T follicular helper cell (primary cell): ENCODE measurements around the gene PMEPA1.
"Not testable (repeated sequence)": the region's sequence is repeated elsewhere in the genome, so short reads cannot be mapped to it uniquely, and the experiment has no call there.

ENCODE experiments used
- DNase-seq: peaks from one replicate; pipeline ENCODE4 v3.0.0-alpha.2; 2020; ENCODE audit warnings: low read depth

The PMEPA1 gene

GRCh38 chr20:57650756-57651483, 58.9 kb downstream of the PMEPA1 start:
- DNase-seq: no peak

DNA sequence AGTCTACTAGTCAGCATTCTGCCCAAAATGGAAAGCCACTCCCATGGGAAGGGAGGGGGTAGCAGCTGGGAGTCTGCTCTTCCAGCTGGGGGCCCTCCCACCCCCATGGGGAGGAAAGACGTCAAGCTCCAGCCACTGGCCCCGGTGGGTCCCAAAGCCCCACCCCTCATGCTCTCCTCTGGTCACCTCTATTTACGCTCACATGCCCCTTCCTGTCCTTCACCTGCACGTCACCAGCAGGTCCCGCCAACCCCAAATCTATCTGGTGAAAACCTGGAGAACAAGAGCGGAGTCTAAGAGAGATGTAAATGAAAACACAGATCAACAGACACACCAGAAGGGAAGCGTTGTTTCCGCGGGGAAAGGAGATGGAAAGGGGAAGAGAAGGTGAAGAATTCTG, 59.5 kb downstream of the PMEPA1 start:
- no peak for DNase-seq

GRCh38 chr20:57649617-57650015, 60.2 kb downstream of the PMEPA1 start:
- no peak for DNase-seq

DNA sequence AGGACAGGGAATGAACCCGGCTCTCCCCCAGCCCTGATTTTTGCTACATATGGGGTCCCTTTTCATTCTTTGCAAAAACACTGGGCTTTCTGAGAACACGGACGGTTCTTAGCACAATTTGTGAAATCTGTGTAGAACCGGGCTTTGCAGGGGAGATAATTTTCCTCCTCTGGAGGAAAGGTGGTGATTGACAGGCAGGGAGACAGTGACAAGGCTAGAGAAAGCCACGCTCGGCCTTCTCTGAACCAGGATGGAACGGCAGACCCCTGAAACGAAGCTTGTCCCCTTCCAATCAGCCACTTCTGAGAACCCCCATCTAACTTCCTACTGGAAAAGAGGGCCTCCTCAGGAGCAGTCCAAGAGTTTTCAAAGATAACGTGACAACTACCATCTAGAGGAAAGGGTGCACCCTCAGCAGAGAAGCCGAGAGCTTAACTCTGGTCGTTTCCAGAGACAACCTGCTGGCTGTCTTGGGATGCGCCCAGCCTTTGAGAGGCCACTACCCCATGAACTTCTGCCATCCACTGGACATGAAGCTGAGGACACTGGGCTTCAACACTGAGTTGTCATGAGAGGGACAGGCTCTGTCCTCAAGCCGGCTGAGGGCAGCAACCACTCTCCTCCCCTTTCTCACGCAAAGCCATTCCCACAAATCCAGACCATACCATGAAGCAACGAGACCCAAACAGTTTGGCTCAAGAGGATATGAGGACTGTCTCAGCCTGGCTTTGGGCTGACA, 60.8 kb downstream of the PMEPA1 start:
- no peak for DNase-seq

DNA sequence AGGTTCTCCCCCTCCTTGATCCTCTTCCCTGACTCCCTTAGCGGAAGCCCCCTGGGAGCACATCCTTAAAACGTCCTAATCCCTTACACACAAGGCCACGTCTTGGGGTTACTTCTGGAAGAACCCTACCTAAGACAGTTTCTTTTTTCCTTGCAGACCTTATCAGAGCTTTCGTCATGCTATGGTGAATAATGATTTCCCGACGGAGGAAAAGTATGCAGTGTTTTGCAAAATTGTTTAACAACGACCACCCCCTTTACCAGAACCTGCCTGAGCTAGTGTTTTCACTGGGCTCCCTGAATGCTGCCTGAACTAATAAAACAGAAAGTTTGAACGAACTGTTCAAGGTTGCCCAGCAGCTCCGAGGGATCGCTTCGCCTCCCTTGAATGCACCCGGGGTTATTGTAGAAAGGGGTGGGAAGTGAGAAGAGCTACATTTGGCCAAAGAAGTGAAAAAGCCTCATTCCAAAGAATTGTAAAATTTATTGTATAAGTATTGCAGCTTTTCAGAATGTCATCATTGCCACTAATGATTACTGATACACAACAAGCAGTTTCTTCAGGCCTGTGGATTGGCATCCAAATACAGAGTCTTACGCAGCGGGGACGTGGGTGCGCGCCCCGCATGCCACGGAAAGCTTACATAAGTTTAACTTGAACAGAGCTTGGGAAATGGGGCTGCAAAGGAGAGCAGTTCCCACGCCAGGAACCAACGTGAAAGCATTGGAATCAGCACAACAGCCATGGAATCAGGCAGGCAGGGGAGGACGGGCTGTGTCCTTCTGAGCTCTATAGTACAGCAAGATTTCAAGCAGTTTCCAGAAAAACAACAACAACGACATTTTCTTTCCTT, 61.7 kb downstream of the PMEPA1 start:
- DNase-seq: no peak

DNA sequence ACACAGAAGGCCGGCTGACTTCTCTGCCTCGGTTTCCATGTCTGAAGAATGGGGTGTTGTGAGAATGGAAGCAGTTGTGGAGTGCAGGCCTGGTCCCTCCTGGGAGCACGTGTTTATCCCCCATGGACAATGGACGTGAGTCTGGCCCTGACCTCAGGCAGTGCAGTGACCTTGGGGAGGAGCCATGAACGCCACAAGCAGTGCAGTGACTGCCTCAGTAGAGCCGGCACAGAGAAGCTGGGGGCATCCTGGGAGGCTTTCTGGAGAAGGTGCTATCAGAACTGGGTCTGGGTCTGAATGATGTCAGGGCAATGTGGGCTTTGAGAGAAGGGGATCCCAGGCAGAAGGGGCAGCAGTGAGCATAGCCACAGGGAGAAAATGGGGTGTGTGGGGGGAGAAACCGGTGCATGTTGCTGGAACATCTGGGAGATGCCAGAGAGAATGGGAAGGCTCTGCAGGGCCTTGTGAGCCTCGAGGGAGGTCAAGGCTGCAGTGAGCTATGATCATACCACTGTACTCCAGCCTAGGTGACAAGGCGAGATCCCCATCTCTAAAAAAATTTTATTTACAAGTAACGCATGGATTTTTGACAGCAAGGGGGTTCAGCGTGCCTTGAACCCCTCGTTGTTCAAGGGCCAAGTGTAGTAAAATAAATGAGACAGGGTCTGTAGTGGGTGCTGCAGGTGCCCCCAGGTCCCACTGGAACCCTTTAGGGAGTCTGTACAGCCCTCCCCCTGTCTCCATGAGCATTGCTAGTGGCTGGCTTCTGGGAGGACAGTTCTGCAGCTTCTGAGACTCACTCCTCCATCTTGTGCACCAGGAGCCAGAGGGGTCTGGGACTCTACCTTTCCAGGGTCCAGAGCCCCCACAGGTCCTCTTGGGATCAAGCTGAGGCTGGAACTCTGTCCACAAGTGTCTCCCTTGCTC, 62.5 kb downstream of the PMEPA1 start:
- DNase-seq: no peak

GRCh38 chr20:57638895-57639236, 70.9 kb downstream of the PMEPA1 start:
- no peak for DNase-seq

GRCh38 chr20:57638173-57638894, 71.5 kb downstream of the PMEPA1 start:
- no peak for DNase-seq

DNA sequence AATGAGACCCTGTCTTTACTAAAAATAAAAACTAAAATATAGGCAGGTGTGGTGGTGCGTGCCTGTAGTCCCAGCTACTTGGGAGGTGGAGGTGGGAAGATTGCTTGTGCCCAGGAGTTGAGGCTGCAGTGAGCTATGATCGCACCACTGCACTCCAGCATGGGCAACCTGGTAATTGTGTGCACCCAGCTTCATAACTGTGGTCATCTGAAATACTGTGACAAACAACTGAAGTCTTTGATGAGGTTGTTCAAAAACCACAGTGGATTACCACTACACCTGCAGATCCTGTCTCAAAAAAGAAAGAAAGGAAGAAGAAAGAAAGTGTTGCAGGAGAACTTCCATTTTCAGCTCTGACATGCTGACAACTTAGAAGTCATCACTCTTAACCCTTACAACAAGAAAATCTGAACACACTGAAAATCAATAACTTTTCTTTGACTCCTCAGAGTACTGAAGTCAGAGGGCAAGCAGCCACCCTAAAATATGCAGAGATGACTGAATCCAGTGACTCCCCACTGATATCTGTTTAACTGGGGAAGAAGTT, 75.8 kb downstream of the PMEPA1 start:
- DNase-seq: no peak

DNA sequence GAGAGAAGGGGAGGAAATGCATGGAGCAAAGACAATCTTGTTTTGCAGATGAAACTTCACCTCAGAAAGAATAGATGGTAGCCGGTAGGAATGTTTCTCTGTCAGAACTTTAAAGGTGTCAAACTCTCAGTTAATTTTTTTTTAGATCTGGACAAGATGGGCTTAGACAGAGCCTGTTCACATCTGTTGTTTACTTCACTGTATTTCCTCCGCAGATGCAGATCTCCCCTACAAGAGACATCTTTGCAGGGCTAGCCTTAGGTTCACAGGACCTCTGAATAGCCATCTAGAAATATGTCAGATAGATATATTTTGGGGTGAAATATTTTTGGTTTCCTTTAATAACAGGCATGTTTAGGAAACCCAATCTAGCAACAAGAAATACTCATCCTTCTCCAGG, 77.5 kb downstream of the PMEPA1 start:
- no peak for DNase-seq

DNA sequence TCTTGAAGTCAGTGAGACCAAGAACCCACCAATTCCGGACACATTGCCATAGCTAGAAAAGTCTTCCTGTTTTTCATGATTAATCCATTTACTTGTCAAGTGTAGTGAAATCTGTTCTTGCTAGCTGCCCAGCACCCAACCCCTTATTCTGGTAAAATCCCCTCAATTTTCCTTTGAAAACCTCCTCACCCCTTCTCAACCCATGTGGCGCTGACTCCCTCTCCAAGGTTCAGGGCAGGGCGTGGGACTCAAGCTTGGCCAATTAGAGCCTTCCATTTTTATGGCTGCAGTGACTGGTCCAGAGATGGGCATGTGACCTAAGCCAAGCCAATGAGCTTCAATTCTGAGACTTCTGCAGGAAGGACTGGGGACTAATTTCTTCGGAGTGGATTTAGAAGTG, 79.8 kb downstream of the PMEPA1 start:
- no peak for DNase-seq

DNA sequence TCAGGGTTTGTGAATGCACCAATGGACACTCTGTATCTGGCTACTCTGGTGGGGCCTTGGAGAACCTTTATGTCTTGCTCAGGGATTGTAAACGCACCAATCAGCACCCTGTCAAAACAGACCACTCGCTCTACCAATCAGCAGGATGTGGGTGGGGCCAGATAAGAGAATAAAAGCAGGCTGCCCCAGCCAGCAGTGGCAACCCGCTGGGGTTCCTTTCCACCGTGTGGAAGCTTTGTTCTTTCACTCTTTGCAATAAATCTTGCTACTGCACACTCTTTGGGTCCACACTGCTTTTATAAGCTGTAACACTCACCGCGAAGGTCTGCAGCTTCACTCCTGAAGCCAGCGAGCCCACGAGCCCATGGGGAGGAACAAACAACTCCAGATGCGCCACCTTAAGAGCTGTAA, 80.3 kb downstream of the PMEPA1 start:
- not testable (repeated sequence) for DNase-seq

- not testable (repeated sequence) for DNase-seq
Observed at GRCh38 chr20:57628962-57629308, 80.9 kb downstream of the PMEPA1 start.

- DNase-seq: peak; percentile 63
Observed at GRCh38 chr20:57628047-57628961, 81.5 kb downstream of the PMEPA1 start.

GRCh38 chr20:57627339-57627738, 82.5 kb downstream of the PMEPA1 start:
- no peak for DNase-seq

DNA sequence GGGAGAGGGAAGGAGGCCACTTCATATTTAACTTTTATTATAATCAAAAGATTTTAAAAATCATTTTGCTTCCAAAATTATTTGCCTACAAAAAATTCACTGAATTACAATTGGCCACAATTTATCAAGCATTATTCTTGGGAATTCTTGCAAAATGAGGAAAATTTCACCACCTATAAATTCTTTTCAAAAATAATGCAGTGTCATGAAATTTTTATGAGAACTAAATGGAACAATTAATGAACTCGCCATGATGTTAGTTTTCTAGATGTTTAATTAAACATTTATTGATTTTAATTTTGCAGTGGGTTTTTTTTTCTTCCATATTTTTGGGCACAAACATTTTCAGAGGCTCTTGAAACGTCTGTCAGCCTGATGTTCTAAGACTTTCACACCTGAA, 83.8 kb downstream of the PMEPA1 start:
- DNase-seq: no peak

- no peak for DNase-seq
Observed at GRCh38 chr20:57625181-57625958, 84.4 kb downstream of the PMEPA1 start.

GRCh38 chr20:57624124-57624523, 85.7 kb downstream of the PMEPA1 start:
- DNase-seq: no peak
